ENCODE data around the gene NR0B2.

GRCh38 chr1:26959722-26960624 lies 46.2 kb upstream of the NR0B2 start, which contains the start of gene KDF1:
- TF ChIP-seq GATA3 (IDR thresholded peaks at IDR 0.05; ENCODE audit: low read depth, low read length): no peak
- no peak for TF ChIP-seq GATA2 (IDR thresholded peaks at IDR 0.05; ENCODE audit: low read depth, low read length)

Data from SH-SY5Y (cell line).